Measurements from ENCODE around the gene PTMS.

PTMS gene

GRCh38 chr12:6778574-6779550 is 12.7 kb downstream of the PTMS start:
- TF ChIP-seq ZC3H10 (CRISPR knock-in tag; IDR thresholded peaks at IDR 0.05) (no peak), RARB (CRISPR knock-in tag; IDR thresholded peaks at IDR 0.05) (no peak), CSDC2 (CRISPR knock-in tag; IDR thresholded peaks at IDR 0.05) (no peak), ZFP3 (CRISPR knock-in tag; IDR thresholded peaks at IDR 0.05) (no peak), ISL1 (CRISPR knock-in tag; IDR thresholded peaks at IDR 0.05) (no peak), ARNTL (CRISPR knock-in tag; IDR thresholded peaks at IDR 0.05; ENCODE audit: borderline replicate concordance, low read depth) (peak; percentile 90), ZNF8 (CRISPR knock-in tag; IDR thresholded peaks at IDR 0.05) (no peak), PATZ1 (CRISPR knock-in tag; IDR thresholded peaks at IDR 0.05; ENCODE audit: borderline replicate concordance) (no peak), TCF4 (CRISPR knock-in tag; IDR thresholded peaks at IDR 0.05; ENCODE audit: borderline replicate concordance) (peak; percentile 23; the same call in 1 of the 2 replicates)
- TF ChIP-seq, protein P1, sequence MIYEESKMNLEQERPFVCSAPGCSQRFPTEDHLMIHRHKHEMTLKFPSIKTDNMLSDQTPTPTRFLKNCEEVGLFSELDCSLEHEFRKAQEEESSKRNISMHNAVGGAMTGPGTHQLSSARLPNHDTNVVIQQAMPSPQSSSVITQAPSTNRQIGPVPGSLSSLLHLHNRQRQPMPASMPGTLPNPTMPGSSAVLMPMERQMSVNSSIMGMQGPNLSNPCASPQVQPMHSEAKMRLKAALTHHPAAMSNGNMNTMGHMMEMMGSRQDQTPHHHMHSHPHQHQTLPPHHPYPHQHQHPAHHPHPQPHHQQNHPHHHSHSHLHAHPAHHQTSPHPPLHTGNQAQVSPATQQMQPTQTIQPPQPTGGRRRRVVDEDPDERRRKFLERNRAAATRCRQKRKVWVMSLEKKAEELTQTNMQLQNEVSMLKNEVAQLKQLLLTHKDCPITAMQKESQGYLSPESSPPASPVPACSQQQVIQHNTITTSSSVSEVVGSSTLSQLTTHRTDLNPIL (CRISPR knock-in tag; IDR thresholded peaks at IDR 0.05; ENCODE audit: low read depth), result no peak
- TF ChIP-seq, protein P2, sequence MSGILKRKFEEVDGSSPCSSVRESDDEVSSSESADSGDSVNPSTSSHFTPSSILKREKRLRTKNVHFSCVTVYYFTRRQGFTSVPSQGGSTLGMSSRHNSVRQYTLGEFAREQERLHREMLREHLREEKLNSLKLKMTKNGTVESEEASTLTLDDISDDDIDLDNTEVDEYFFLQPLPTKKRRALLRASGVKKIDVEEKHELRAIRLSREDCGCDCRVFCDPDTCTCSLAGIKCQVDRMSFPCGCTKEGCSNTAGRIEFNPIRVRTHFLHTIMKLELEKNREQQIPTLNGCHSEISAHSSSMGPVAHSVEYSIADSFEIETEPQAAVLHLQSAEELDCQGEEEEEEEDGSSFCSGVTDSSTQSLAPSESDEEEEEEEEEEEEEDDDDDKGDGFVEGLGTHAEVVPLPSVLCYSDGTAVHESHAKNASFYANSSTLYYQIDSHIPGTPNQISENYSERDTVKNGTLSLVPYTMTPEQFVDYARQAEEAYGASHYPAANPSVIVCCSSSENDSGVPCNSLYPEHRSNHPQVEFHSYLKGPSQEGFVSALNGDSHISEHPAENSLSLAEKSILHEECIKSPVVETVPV (CRISPR knock-in tag; IDR thresholded peaks at IDR 0.05), result no peak

GRCh38 chr12:6779708-6780432 is 13.7 kb downstream of the PTMS start:
- no peak for TF ChIP-seq BACH2 (CRISPR knock-in tag; IDR thresholded peaks at IDR 0.05; ENCODE audit: borderline replicate concordance)
- TF ChIP-seq, protein P3, sequence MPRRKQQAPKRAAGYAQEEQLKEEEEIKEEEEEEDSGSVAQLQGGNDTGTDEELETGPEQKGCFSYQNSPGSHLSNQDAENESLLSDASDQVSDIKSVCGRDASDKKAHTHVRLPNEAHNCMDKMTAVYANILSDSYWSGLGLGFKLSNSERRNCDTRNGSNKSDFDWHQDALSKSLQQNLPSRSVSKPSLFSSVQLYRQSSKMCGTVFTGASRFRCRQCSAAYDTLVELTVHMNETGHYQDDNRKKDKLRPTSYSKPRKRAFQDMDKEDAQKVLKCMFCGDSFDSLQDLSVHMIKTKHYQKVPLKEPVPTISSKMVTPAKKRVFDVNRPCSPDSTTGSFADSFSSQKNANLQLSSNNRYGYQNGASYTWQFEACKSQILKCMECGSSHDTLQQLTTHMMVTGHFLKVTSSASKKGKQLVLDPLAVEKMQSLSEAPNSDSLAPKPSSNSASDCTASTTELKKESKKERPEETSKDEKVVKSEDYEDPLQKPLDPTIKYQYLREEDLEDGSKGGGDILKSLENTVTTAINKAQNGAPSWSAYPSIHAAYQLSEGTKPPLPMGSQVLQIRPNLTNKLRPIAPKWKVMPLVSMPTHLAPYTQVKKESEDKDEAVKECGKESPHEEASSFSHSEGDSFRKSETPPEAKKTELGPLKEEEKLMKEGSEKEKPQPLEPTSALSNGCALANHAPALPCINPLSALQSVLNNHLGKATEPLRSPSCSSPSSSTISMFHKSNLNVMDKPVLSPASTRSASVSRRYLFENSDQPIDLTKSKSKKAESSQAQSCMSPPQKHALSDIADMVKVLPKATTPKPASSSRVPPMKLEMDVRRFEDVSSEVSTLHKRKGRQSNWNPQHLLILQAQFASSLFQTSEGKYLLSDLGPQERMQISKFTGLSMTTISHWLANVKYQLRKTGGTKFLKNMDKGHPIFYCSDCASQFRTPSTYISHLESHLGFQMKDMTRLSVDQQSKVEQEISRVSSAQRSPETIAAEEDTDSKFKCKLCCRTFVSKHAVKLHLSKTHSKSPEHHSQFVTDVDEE (CRISPR knock-in tag; IDR thresholded peaks at IDR 0.05), result no peak
- no peak for TF ChIP-seq GLIS3 (CRISPR knock-in tag; IDR thresholded peaks at IDR 0.05)
- no peak for TF ChIP-seq ZNF565 (CRISPR knock-in tag; conservative IDR thresholded peaks at IDR 0.05; ENCODE audit: low read depth)
- TF ChIP-seq CSDC2 (CRISPR knock-in tag; IDR thresholded peaks at IDR 0.05), result no peak
- TF ChIP-seq RARB (CRISPR knock-in tag; IDR thresholded peaks at IDR 0.05), result no peak
- TF ChIP-seq ZC3H10 (CRISPR knock-in tag; IDR thresholded peaks at IDR 0.05), result no peak
- no peak for TF ChIP-seq SNAI2 (CRISPR knock-in tag; IDR thresholded peaks at IDR 0.05)
- no peak for TF ChIP-seq TOX (CRISPR knock-in tag; IDR thresholded peaks at IDR 0.05; ENCODE audit: borderline replicate concordance)
- TF ChIP-seq, protein P4, sequence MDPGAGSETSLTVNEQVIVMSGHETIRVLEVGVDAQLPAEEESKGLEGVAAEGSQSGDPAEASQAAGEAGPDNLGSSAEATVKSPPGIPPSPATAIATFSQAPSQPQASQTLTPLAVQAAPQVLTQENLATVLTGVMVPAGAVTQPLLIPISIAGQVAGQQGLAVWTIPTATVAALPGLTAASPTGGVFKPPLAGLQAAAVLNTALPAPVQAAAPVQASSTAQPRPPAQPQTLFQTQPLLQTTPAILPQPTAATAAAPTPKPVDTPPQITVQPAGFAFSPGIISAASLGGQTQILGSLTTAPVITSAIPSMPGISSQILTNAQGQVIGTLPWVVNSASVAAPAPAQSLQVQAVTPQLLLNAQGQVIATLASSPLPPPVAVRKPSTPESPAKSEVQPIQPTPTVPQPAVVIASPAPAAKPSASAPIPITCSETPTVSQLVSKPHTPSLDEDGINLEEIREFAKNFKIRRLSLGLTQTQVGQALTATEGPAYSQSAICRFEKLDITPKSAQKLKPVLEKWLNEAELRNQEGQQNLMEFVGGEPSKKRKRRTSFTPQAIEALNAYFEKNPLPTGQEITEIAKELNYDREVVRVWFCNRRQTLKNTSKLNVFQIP (CRISPR knock-in tag; IDR thresholded peaks at IDR 0.05; ENCODE audit: borderline replicate concordance, low read depth), result no peak
- no peak for TF ChIP-seq ZFP30 (CRISPR knock-in tag; IDR thresholded peaks at IDR 0.05)
- TF ChIP-seq PATZ1 (CRISPR knock-in tag; IDR thresholded peaks at IDR 0.05; ENCODE audit: borderline replicate concordance), result no peak
- TF ChIP-seq, protein P1 (CRISPR knock-in tag; IDR thresholded peaks at IDR 0.05; ENCODE audit: low read depth), result no peak
- TF ChIP-seq ESRRG (CRISPR knock-in tag; IDR thresholded peaks at IDR 0.05), result no peak
- TF ChIP-seq ZNF70 (CRISPR knock-in tag; IDR thresholded peaks at IDR 0.05), result no peak
- no peak for TF ChIP-seq ZNF8 (CRISPR knock-in tag; IDR thresholded peaks at IDR 0.05)
- TF ChIP-seq ZFP3 (CRISPR knock-in tag; IDR thresholded peaks at IDR 0.05), result no peak
- no peak for TF ChIP-seq OSR1 (CRISPR knock-in tag; IDR thresholded peaks at IDR 0.05)
- TF ChIP-seq PPARA (CRISPR knock-in tag; IDR thresholded peaks at IDR 0.05; ENCODE audit: borderline replicate concordance), result no peak
- TF ChIP-seq ISL1 (CRISPR knock-in tag; IDR thresholded peaks at IDR 0.05), result no peak
- ATAC-seq, result no peak

More at GRCh38 chr12:6778574-6779550, 12.7 kb downstream of the PTMS start:
- ATAC-seq, result peak; percentile 98

Data from SK-N-SH treated with all-trans-retinoic acid at 6 μM for 48 hours (cell line).